ENCODE results near the gene HAAO. TPM values are rescaled to one million over a fixed set of nuclear protein-coding genes. Genes with fewer than 3 reads are reported as not detected.

The HAAO gene
- total RNA-seq, 6 experiments from 2014 or later, result 60.7 to 187 (median 114) TPM

- Histone ChIP-seq H3K4me1 (no peaks in the 10 kb centered on the region), H3K27me3 (no peaks in the 10 kb centered on the region), H3K9me3 (peaks cover 0 to 3% (median 0%) of the 10 kb centered on the region in 4 donors), H3K4me3 (no peak overlapping the region), H3K27ac (no peak overlapping the region), H3K36me3 (no peaks in the 10 kb centered on the region)
- DNase-seq (no peak), ATAC-seq (no peak)
- intact Hi-C loops (cut with DNase I), result no loop called here
- 93% methylated on average over 2 of the region's 2 CpGs for WGBS (ENCODE audit: insufficient coverage, low coverage, low lambda C conversion rate, missing lambda C conversion rate)
- TF ChIP-seq CTCF (IDR thresholded peaks at IDR 0.05) (no peak), POLR2A (IDR thresholded peaks at IDR 0.05) (no peak)
These were observed 65.7 kb downstream of the HAAO start for GRCh38 chr2:42726680-42727079.

GRCh38 chr2:42725657-42726056 lies 66.7 kb downstream of the HAAO start:
- intact Hi-C loops (cut with DNase I), result no loop called here
- Histone ChIP-seq H3K9me3 (peaks cover 0 to 3% (median 0%) of the 10 kb centered on the region in 4 donors), H3K4me1 (no peaks in the 10 kb centered on the region), H3K4me3 (no peak overlapping the region), H3K27me3 (no peaks in the 10 kb centered on the region), H3K27ac (no peak overlapping the region), H3K36me3 (no peaks in the 10 kb centered on the region)
- 90% methylated on average over 2 of the region's 4 CpGs for WGBS (ENCODE audit: insufficient coverage, low coverage, low lambda C conversion rate, missing lambda C conversion rate)
- no peak for TF ChIP-seq POLR2A (IDR thresholded peaks at IDR 0.05)
- TF ChIP-seq CTCF (IDR thresholded peaks at IDR 0.05), result no peak
- ATAC-seq (peak in 2 of 4 donors; percentile 49 to 56), DNase-seq (no peak)

GRCh38 chr2:42724886-42725285 lies 67.5 kb downstream of the HAAO start:
- H3K4me1 ChIP-seq, result no peaks in the 10 kb centered on the region
- ATAC-seq, result peak in 1 of 4 donors; percentile 27
- no peak overlapping the region for H3K4me3 ChIP-seq
- peaks cover 0 to 3% (median 0%) of the 10 kb centered on the region in 4 donors for H3K9me3 ChIP-seq
- TF ChIP-seq POLR2A (IDR thresholded peaks at IDR 0.05) (no peak), CTCF (IDR thresholded peaks at IDR 0.05) (no peak)
- no peaks in the 10 kb centered on the region for H3K36me3 ChIP-seq
- intact Hi-C loops (cut with DNase I), result no loop called here
- no peak overlapping the region for H3K27ac ChIP-seq
- 87% methylated on average over 2 of the region's 2 CpGs for WGBS (ENCODE audit: insufficient coverage, low coverage, low lambda C conversion rate, missing lambda C conversion rate)
- no peaks in the 10 kb centered on the region for H3K27me3 ChIP-seq
- no peak for DNase-seq

GRCh38 chr2:42723465-42723864 lies 68.9 kb downstream of the HAAO start:
- intact Hi-C loops (cut with DNase I), result no loop called here
- DNase-seq, result no peak
- no peak overlapping the region for H3K4me3 ChIP-seq
- H3K27me3 ChIP-seq, result no peaks in the 10 kb centered on the region
- H3K27ac ChIP-seq, result no peak overlapping the region
- H3K9me3 ChIP-seq, result no peaks in the 10 kb centered on the region
- TF ChIP-seq POLR2A (IDR thresholded peaks at IDR 0.05) (no peak), CTCF (IDR thresholded peaks at IDR 0.05) (no peak)
- no peaks in the 10 kb centered on the region for H3K4me1 ChIP-seq
- ATAC-seq, result no peak
- H3K36me3 ChIP-seq, result no peaks in the 10 kb centered on the region

Data from right lobe of liver (tissue), 6 donors.